K562 (cell line): ENCODE data around the gene EIF4G2. TPM values are rescaled to one million over a fixed set of nuclear protein-coding genes. Genes with fewer than 3 reads are reported as not detected.

ENCODE experiments used
- ATAC-seq: fragments of 200-7000 bp; cut with Tn5 transposase; 3 replicates; pipeline ENCODE4 v1.9.1; 2020; ENCODE audit warnings: moderate library complexity
- BruUV-seq: library from RNA; stranded (reverse); fragments of 400-500 nt; replicated peaks from 2 replicates; lab custom pipeline; 2021; lab: Mats Ljungman, UMichigan
- CTCF ChIA-PET: fragments of 300-600 bp; formaldehyde crosslinking; extraction: SDS; loops from one replicate; lab custom pipeline; 2021; ENCODE audit warnings: low intra/inter-chr PET ratio; lab: Yijun Ruan, JAX
- POLR2A ChIA-PET: fragments of 300-600, 350-650 bp; sonication (Branson Sonifier 250); formaldehyde crosslinking; extraction: SDS; loops from one replicate; lab custom pipeline; 2021; ENCODE audit warnings: antibody characterized with exemption, inconsistent platforms; lab: Yijun Ruan, JAX
- DNase-seq, 4 experiments: peaks; one replicate each; pipeline versions ENCODE4 v3.0.0 to v3.0.0-alpha.2; 2011 to 2018; ENCODE audit warnings: low spot score in 3 of 4, mixed read lengths in 3 of 4; ENCODE audit errors: extremely low read depth in 1 of 4
- FAIRE-seq: peaks from 2 replicates; lab custom pipeline; 2011; peaks lifted over from hg19 to GRCh38; lab: Jason Lieb, UNC
- H2AFZ ChIP-seq: 2 replicates; pipeline ENCODE4 v1.6.0; 2011; ENCODE audit warnings: low read depth, low read length, control low read depth, inconsistent platforms
- H3K27ac ChIP-seq: fragments of 200-600 bp; 3 replicates; pipeline ENCODE4 v1.8.0; 2011; ENCODE audit warnings: low read depth, mild to moderate bottlenecking, control low read depth, inconsistent platforms, low read length, moderate library complexity, mixed read lengths; ENCODE audit errors: extremely low read depth
- H3K27me3 ChIP-seq, 2 experiments: fragments of 300-600 bp in 1 of 2; 2 replicates in 1 of 2; 3 replicates in 1 of 2; pipeline versions ENCODE4 v1.6.0 to v1.8.0; 2011; ENCODE audit warnings: inconsistent platforms in 2 of 2, low read length in 2 of 2, mild to moderate bottlenecking in 1 of 2, mixed read lengths in 1 of 2, moderate library complexity in 1 of 2; ENCODE audit not compliant: control insufficient read depth in 2 of 2, insufficient read depth in 2 of 2
- H3K36me3 ChIP-seq: fragments of 300-600 bp; 3 replicates; pipeline ENCODE4 v1.8.0; 2011; ENCODE audit warnings: mild to moderate bottlenecking, low read length, inconsistent platforms; ENCODE audit not compliant: control insufficient read depth, insufficient read depth
- H3K4me1 ChIP-seq, 2 experiments: fragments of 200-600 bp in 1 of 2; replicated peaks in 1 of 2; 2 replicates in 1 of 2; 3 replicates in 1 of 2; pipeline versions ENCODE4 v1.5.1 to v1.8.0; 2011; ENCODE audit warnings: inconsistent platforms in 2 of 2, low read length in 2 of 2, mild to moderate bottlenecking in 1 of 2, mixed read lengths in 1 of 2, moderate library complexity in 1 of 2; ENCODE audit not compliant: control insufficient read depth in 2 of 2, insufficient read depth in 2 of 2
- H3K4me2 ChIP-seq: 2 replicates; pipeline ENCODE4 v1.6.1; 2011; ENCODE audit warnings: low read length, control low read depth, inconsistent platforms, mixed read lengths; ENCODE audit not compliant: insufficient read depth
- H3K4me3 ChIP-seq: fragments of 200-600 bp; sonication (generic), shearing (Covaris generic); 2 replicates; pipeline ENCODE4 v1.5.1; 2016; ENCODE audit warnings: control low read depth, inconsistent platforms
- H3K79me2 ChIP-seq: fragments of 200-600 bp; 3 replicates; pipeline ENCODE4 v1.8.0; 2011; ENCODE audit warnings: low read length, inconsistent platforms; ENCODE audit not compliant: control insufficient read depth, insufficient read depth
- H3K9ac ChIP-seq, 2 experiments: 2 replicates each; pipeline versions ENCODE4 v1.6.0 to v1.6.1; 2011; ENCODE audit warnings: low read depth in 2 of 2, low read length in 2 of 2, control low read depth in 1 of 2, inconsistent platforms in 1 of 2, mild to moderate bottlenecking in 1 of 2, mixed read lengths in 1 of 2; ENCODE audit not compliant: insufficient read depth in 1 of 2
- H3K9me1 ChIP-seq: one replicate; pipeline ENCODE4 v1.6.0; 2011; ENCODE audit warnings: inconsistent platforms, mild to moderate bottlenecking, low read length, moderate library complexity; ENCODE audit not compliant: control insufficient read depth, insufficient read depth
- H3K9me3 ChIP-seq: replicated peaks from 2 replicates; pipeline ENCODE4 v1.5.1; 2011; ENCODE audit warnings: low read depth, low read length, inconsistent platforms; ENCODE audit not compliant: control insufficient read depth, insufficient read depth
- H4K20me1 ChIP-seq: replicated peaks from 2 replicates; pipeline ENCODE4 v1.6.1; 2011; ENCODE audit warnings: low read length, inconsistent platforms, mixed read lengths; ENCODE audit not compliant: control insufficient read depth, insufficient read depth
- CBX8 ChIP-seq: fragments of 200-600 bp; sonication (generic); IDR thresholded peaks from 2 replicates; pipeline ENCODE4 v1.6.1; 2012; ENCODE audit warnings: borderline replicate concordance, mixed run types, low read depth, mild to moderate bottlenecking, moderate library complexity, mixed read lengths, low read length, control low read depth, inconsistent platforms; ENCODE audit not compliant: poor library complexity, severe bottlenecking; ENCODE audit errors: extremely low read depth
- CCNT2 ChIP-seq: IDR thresholded peaks from 2 replicates; pipeline ENCODE4 v1.6.1; 2011; ENCODE audit warnings: borderline replicate concordance, low read depth, mild to moderate bottlenecking, moderate library complexity, mixed read lengths, low read length; ENCODE audit not compliant: insufficient read length; ENCODE audit errors: extremely low read depth
- ESRRA ChIP-seq: fragments of 450-650 bp; IDR thresholded peaks from 2 replicates; pipeline ENCODE4 v1.6.1; 2014; ENCODE audit warnings: low read depth, mild to moderate bottlenecking, moderate library complexity, borderline replicate concordance
- FOXA3 ChIP-seq, 2 experiments: fragments of 450-650 bp in 1 of 2; sonication (generic) in 1 of 2; formaldehyde crosslinking; IDR thresholded peaks in 1 of 2; conservative IDR thresholded peaks in 1 of 2; 2 replicates each; pipeline versions ENCODE4 v1.4.0 to v1.8.0; 2020 to 2022; ENCODE audit warnings: mild to moderate bottlenecking in 2 of 2, missing genetic modification reagents in 1 of 2
- IRF2 ChIP-seq: sonication (generic); formaldehyde crosslinking; IDR thresholded peaks from 2 replicates; pipeline ENCODE4 v1.8.1; 2022; ENCODE audit warnings: mild to moderate bottlenecking, missing genetic modification reagents
- MYC ChIP-seq, 2 experiments: fragments of 250-450 bp in 1 of 2; sonication (Bioruptor Pico) in 1 of 2; IDR thresholded peaks; 2 replicates each; pipeline versions ENCODE4 v1.5.1 to v1.6.1; 2012 to 2021; ENCODE audit warnings: low read depth in 2 of 2, borderline replicate concordance in 1 of 2, improper control_type of control experiment in 1 of 2, low read length in 1 of 2, mild to moderate bottlenecking in 1 of 2, moderate library complexity in 1 of 2
- NEUROD1 ChIP-seq: fragments of 150-350 bp; IDR thresholded peaks from 2 replicates; pipeline ENCODE4 v1.6.1; 2014; ENCODE audit warnings: borderline replicate concordance, low read length, low read depth; ENCODE audit not compliant: partially characterized antibody
- PATZ1 ChIP-seq: fragments of 250-450 bp; sonication (Bioruptor Pico); IDR thresholded peaks from 2 replicates; pipeline ENCODE4 v1.5.0; 2020; ENCODE audit warnings: mild to moderate bottlenecking, borderline replicate concordance
- POLR2AphosphoS2 ChIP-seq: IDR thresholded peaks from 2 replicates; pipeline ENCODE4 v1.6.1; 2012; ENCODE audit warnings: low read length, improper control_type of control experiment
- SAFB2 ChIP-seq: fragments of 200-400 bp; formaldehyde crosslinking; IDR thresholded peaks from 2 replicates; pipeline ENCODE4 v1.6.1; 2018; ENCODE audit warnings: borderline replicate concordance, low read length, low read depth, moderate library complexity; ENCODE audit not compliant: severe bottlenecking
- SMARCA4 ChIP-seq: fragments of 450-650 bp; IDR thresholded peaks from 2 replicates; pipeline ENCODE4 v1.6.1; 2016
- SOX6 ChIP-seq: fragments of 450-650 bp; IDR thresholded peaks from 2 replicates; pipeline ENCODE4 v1.6.1; 2014; ENCODE audit warnings: mild to moderate bottlenecking
- TEAD1 ChIP-seq, 2 experiments: fragments of 450-650 bp in 1 of 2; sonication (generic) in 1 of 2; formaldehyde crosslinking; IDR thresholded peaks; 2 replicates each; pipeline versions ENCODE4 v1.4.0 to v1.8.0; 2020 to 2022; ENCODE audit warnings: mild to moderate bottlenecking in 2 of 2, missing genetic modification reagents in 1 of 2
- ZBTB9 ChIP-seq: fragments of 450-650 bp; formaldehyde crosslinking; IDR thresholded peaks from 2 replicates; pipeline ENCODE4 v1.4.0; 2020; ENCODE audit warnings: mild to moderate bottlenecking, moderate library complexity
- ZNF57 ChIP-seq: fragments of 450-650 bp; formaldehyde crosslinking; IDR thresholded peaks from 2 replicates; pipeline ENCODE4 v1.4.0; 2020; ENCODE audit warnings: mild to moderate bottlenecking, moderate library complexity
- ZNF77 ChIP-seq: fragments of 250-450 bp; sonication (Bioruptor Pico); IDR thresholded peaks from 2 replicates; pipeline ENCODE4 v1.5.0; 2020
- ZSCAN29 ChIP-seq: fragments of 450-650 bp; IDR thresholded peaks from 2 replicates; pipeline ENCODE4 v1.6.1; 2017
- WGBS: fragments of 100-300 bp; shearing (Covaris generic); methylation state at CpG from one replicate; pipeline ENCODE4 v1.1.6; 2016; ENCODE audit warnings: low coverage, mixed read lengths; ENCODE audit not compliant: insufficient coverage; ENCODE audit errors: missing lambda C conversion rate; 5-methylcytosine and 5-hydroxymethylcytosine counted together
- in situ Hi-C: fragments of 300-500 bp; cut with MboI; formaldehyde crosslinking; loops from 4 replicates; pipeline ENCODE4 v1.15.0; 2018; ENCODE audit warnings: inconsistent platforms, mixed read lengths
- intact Hi-C: fragments of 100-400 bp; cut with micrococcal nuclease; formaldehyde crosslinking; loops from 2 replicates; pipeline ENCODE4 v1.14.2; 2022
- polyA plus RNA-seq, 8 experiments: library from polyadenylated mRNA; depleted of rRNA in 4 of 8; stranded (reverse) in 5 of 8; unstranded in 3 of 8; fragments of >200 nt; fragmentation: Nextera tagmentation in 2 of 8; fragmentation: Illumina TruSeq in 1 of 8; extraction: Ambion mirVana in 2 of 8; extraction: Trizol in 1 of 8; gene quantifications; 2 replicates each; pipeline versions ENCODE4 v1.2.1 to v1.2.3, GENCODE V29; 2011 to 2014; ENCODE audit warnings: inconsistent platforms in 1 of 8, missing spikeins in 1 of 8
- total RNA-seq, 7 experiments: library from RNA; depleted of rRNA in 6 of 7; stranded (reverse); fragments of >200 nt in 6 of 7; fragmentation: Illumina TruSeq in 2 of 7; extraction: Trizol in 2 of 7; gene quantifications; 2 replicates each; pipeline versions ENCODE4 v1.2.1 to v1.2.3, GENCODE V29; 2011 to 2021; ENCODE audit warnings: low replicate concordance in 1 of 7

Gene EIF4G2
- total and polyA plus RNA-seq, 9 of the 15 experiments (the other 6 are each of a cell fraction or from before 2014, with no cell fraction given): 206 to 790 (median 646) TPM

GRCh38 chr11:10857709-10858438, 49.1 kb upstream of the EIF4G2 start, which contains the start of gene ZBED5:
ZBED5 (minus strand) TSS chr11:10858053; CDS start chr11:10854945, 3,108 bp downstream.
- H3K9me3 ChIP-seq: no peaks in the 10 kb centered on the region
- POLR2A ChIA-PET: interaction anchor here (0.7 to 4.2 kb wide), 21 partner anchors 9 to 86 kb away, joined by 3 to 56 read pairs (median 4); partner anchors contain the start of gene EIF4G2
- H3K36me3 ChIP-seq: peaks cover 32% of the 10 kb centered on the region
- under 1% methylated on average over 52 of the region's 59 CpGs for WGBS
- in situ Hi-C loops (no loop called here), intact Hi-C loops (loop anchor here (1.0 to 5.0 kb wide), 4 partner anchors 41 to 75 kb away; partner anchors contain the start of gene EIF4G2)
- H3K9me1 ChIP-seq: peaks cover 3% of the 10 kb centered on the region
- DNase-seq: peak; percentile 87 to 99 (median 92)
- H3K79me2 ChIP-seq: peaks cover 46% of the 10 kb centered on the region
- CTCF ChIA-PET: no interaction called here
- no peaks in the 10 kb centered on the region for H4K20me1 ChIP-seq
- H2AFZ ChIP-seq: peak within 1 kb of the TSS; percentile 93
- H3K27me3 ChIP-seq: no peaks in the 10 kb centered on the region
- peak; percentile 96 for ATAC-seq
- FAIRE-seq: peak; percentile 89
- peak within 1 kb of the TSS; percentile 89 for H3K27ac ChIP-seq
- BruUV-seq: no TSS peak
- H3K9ac ChIP-seq: peak within 1 kb of the TSS; percentile 92 to 93
- peak within 1 kb of the TSS; percentile 66 for H3K4me3 ChIP-seq
- H3K4me1 ChIP-seq: peaks cover 0 to 11% of the 10 kb centered on the region in 2 experiments; a peak in 3 of 5 replicates
- H3K4me2 ChIP-seq: peak within 1 kb of the TSS; percentile 93
- TF ChIP-seq POLR2AphosphoS2 (peak; percentile 41; the same call in 1 of the 2 replicates), CBX8 (no peak), SMARCA4 (no peak), FOXA3 (CRISPR knock-in tag; conservative IDR thresholded peaks at IDR 0.05 in 1 of 2, IDR thresholded peaks at IDR 0.05 in 1 of 2) (0 out of 4 replicates have a peak, but pooled peaks of 1 of the 2 experiments have one; percentile 1), SOX6 (peak; percentile 64), PATZ1 (no peak), ZNF77 (CRISPR knock-in tag) (no peak), MYC (IDR thresholded peaks at IDR 0.05; ENCODE audit: low read depth, low read length) (peak; percentile 61), MYC (CRISPR knock-in tag; IDR thresholded peaks at IDR 0.05; ENCODE audit: borderline replicate concordance, low read depth) (no peak), CCNT2 (peak; percentile 77), ZSCAN29 (peak; percentile 75; the same call in 1 of the 2 replicates), IRF2 (no peak), ZBTB9 (peak; percentile 6; the same call in 1 of the 2 replicates), NEUROD1 (peak; percentile 83), ZNF57 (CRISPR knock-in tag) (0 out of 2 replicates have a peak, but pooled peaks have one; percentile 58), TEAD1 (CRISPR knock-in tag; IDR thresholded peaks at IDR 0.05) (peak in 1 of 2 experiments; percentile 55; a peak in 1 of 4 replicates), ESRRA (no peak), SAFB2 (no peak)
